GM20431 (cell line): ENCODE measurements around the gene MTG2.

Experiments
- in situ Hi-C: fragments of 300-500 bp; cut with MseI, MboI; formaldehyde crosslinking; loops from one replicate; pipeline ENCODE4 v1.15.0; 2020; ENCODE audit warnings: low sequenced_read_pairs; ENCODE audit not compliant: unreplicated experiment

The MTG2 gene

DNA sequence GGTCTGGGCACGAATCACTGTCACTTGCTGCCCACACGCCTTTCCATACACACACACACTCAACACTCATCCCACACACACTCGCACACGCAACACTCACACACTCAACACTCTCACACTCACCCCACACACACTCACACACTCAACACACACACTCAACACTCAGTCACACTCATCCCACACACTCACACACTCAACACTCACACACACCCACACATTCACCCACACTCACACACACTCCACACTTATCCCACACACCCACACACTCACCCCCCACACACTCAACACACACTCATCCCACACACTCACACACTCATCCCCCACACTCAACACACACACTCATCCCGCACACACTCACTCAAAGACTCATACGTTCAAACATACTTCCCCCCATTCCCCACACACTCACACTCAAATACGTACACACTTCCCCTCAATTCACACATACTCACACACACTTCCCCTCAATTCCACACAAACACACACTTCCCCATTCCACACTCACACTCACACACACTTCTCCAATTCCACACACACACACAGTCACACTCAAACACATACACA lies 46.2 kb downstream of the MTG2 start:
- in situ Hi-C loops, result no loop called here

DNA sequence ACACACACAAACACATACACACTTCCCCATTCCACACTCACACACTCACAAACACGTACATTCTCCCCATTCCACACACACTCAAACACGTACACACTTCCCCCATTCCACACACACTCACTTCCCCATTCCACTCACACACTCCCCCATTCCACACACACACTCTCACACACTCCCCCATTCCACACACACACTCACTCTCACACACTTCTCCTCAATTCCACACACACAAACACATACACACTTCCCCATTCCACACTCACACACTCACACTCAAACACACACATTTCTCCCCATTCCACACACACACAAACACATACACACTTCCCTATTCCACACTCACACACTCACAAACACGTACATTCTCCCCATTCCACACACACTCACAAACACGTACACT lies 46.8 kb downstream of the MTG2 start:
- in situ Hi-C loops, result no loop called here

DNA sequence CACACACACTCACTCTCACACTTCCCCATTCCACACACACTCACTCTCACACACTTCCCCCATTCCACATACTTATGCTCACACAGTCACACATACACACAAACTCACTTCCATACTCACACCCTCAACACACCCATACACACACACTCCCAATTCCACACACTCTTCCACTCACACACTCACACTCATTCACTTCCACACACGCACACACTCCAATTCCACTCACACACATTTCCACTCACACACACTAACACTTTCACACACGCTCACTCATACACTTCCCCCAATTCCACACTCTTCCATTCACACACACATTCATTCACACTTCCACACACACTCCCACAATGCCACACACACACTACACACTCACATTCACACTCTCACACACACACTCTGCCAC lies 47.4 kb downstream of the MTG2 start:
- in situ Hi-C loops, result no loop called here

DNA sequence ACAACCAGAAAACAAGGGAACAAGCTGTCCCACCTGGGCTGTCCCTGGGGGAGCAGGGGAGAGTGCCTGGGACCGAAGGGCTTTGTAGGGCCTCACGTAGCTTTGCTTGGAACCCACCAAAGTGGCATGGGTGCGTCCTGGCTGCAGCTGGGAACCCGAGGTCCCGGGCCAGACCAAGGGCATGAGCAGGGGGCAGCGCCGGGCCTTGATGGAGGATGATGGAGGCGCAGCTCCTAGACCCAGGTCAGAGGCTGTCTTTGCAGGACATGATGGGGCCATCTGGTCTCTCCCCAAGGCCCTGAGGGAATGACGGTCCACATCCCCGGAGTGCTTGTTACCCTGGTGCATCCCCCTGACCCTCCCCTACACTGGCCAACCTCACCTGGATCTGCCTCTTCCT lies 47.9 kb downstream of the MTG2 start:
- in situ Hi-C loops, result no loop called here

DNA sequence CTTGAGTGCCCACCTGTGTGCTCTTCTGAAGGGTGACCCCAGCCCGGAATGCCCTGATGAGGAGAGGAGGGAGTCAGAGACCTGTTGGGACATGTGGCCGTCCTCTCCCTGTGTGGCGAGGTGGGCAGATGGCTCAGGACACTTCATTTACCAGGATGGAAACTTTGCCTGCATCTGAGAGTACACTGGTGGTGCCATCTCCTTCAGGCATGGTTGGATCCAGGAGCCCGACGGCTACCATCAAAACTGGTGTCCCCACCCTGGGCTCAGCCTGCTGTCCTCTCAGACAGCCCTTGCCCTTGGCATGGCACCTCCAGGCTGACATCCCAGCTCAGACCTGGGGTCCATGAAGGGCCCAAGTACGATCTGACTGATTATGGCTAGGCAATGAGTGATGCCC lies 48.5 kb downstream of the MTG2 start:
- in situ Hi-C loops, result no loop called here

- in situ Hi-C loops, result no loop called here
These were observed 49.4 kb downstream of the MTG2 start for GRCh38 chr20:62232194-62232593.

GRCh38 chr20:62232770-62233645 lies 50.2 kb downstream of the MTG2 start:
- in situ Hi-C loops, result no loop called here

DNA sequence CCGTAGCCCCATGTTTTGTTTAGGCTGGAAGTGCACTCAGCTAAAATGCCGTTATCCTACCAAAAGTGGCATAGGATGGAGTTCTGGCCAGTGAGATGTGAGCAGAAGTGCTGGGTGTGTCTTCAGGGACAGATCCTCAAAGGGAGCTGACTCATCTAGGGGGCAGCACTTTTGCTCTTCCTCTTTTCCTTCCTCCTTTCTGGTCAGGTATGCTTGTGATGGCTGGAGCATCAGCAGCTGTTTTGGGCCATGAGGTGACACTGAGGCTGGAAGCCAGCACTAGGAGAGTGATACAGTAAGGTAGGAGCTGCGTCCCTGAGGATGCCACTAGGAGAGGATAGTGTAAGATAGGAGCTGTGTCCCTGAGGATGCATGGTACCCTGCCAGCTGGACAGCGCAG lies 50.9 kb downstream of the MTG2 start:
- in situ Hi-C loops, result no loop called here

GRCh38 chr20:62234339-62234738 lies 51.5 kb downstream of the MTG2 start:
- in situ Hi-C loops, result no loop called here

- in situ Hi-C loops, result no loop called here
These were observed 52.4 kb downstream of the MTG2 start for GRCh38 chr20:62235001-62235776.

GRCh38 chr20:62235777-62236157 lies 52.9 kb downstream of the MTG2 start:
- in situ Hi-C loops, result no loop called here

DNA sequence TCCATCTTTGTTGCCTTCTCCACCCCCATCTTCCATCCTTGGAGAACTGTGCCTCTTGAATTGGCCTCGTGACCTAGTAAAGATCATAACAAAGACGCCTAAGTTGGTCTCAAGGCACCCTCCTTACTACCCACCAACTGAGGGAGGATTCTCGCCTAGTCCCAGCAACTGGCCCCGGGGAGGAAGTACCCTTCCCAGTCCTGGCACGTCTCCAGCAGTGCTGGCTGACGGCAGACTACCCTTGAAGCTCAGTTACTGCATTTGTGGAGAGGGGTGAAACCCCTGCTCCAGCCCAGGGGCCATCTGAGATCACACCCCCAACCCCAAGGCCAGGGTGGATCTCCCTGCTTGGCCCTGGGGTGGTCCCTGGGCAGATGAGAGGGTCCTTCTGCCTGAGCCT lies 53.4 kb downstream of the MTG2 start:
- in situ Hi-C loops, result no loop called here

GRCh38 chr20:62236766-62237513 lies 54.1 kb downstream of the MTG2 start:
- in situ Hi-C loops, result no loop called here

GRCh38 chr20:62237514-62237800 lies 54.6 kb downstream of the MTG2 start:
- in situ Hi-C loops, result no loop called here

DNA sequence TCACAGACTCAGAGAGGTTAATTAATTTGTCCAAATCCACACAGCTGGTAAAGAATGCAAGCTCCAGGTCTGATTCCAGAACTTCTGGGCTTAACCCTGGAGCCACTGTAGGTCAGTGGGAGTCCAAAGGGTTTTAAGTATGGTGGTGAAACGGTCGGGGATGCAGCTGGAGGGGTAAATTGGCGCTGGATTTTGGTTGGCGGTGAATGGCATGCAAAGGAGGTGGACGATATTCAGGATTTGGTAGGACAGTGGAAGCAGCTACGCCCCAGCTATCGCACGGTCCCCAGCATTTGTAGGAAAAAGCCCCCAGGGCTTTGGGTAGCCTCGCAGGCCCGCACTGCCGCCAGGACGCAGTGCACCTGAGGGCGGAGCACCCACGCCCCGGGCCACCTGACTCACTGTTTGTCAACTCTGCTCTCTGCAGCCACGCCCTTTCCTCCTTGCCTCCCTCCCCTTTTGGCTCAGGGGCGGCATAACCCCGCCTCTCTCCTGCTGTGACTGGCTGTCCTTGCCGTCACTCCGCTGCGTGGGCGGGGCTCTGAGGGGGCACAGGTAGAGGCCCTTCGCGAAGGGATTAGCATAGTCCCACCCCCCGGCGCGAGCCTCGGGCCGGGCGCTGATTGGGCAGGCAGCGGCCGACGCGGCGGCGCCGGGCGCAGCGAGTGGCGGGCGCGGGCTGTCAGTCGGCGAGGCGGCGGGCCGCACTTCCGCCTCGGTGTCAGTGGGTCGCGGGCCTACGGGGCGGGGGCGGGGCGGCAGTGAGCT lies 55.2 kb downstream of the MTG2 start, which contains the start of gene OSBPL2:
Gene OSBPL2, plus strand, starts transcription at position 721 of the 768 bp plus-strand sequence. CDS start 17,664 bp downstream, outside the sequence.
- in situ Hi-C loops, result no loop called here

GRCh38 chr20:62238569-62239277 lies 55.9 kb downstream of the MTG2 start:
- in situ Hi-C loops, result no loop called here

DNA sequence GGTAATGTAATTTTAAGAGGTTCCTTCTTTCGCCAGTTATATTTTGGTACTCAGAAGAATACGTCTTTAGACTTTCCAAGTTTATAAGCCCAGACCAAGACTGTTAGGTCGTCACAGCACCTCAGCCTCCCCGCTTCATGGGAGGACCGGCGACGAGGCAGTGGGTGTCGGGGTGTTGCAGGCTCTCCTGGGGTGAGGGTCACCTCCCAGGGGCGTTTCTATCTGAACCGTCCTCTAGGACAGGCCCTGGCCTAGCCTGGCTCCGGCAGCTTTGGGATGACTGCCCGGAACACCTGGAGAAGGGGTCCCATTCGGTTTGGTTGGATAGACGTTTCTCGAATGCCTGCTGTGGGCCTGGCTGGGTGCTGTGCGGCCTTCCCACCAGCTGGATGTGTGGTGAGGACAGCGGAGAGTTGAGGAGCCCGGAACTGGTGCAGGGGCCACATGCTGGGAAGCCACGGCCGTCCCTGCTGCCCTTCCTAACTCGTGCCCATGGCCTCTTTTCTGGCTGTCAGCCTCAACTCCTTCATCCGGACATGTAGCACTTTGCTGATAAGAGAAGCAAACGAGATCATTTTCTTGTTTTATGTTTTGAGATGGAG lies 56.6 kb downstream of the MTG2 start:
- in situ Hi-C loops, result no loop called here

GRCh38 chr20:62240020-62240685 lies 57.3 kb downstream of the MTG2 start:
- in situ Hi-C loops, result no loop called here
